Myocyte (in vitro differentiated cells): ENCODE results near the gene SPEN. TPM values are rescaled to one million over a fixed set of nuclear protein-coding genes. Genes with fewer than 3 reads are reported as not detected.
"Not testable (repeated sequence)": the region's sequence is repeated elsewhere in the genome, so short reads cannot be mapped to it uniquely, and the experiment has no call there.

Experiments used
- DNase-seq: peaks from one replicate; pipeline ENCODE4 v3.0.0-alpha.2; 2012; ENCODE audit warnings: low read depth
- total RNA-seq: library from RNA; depleted of rRNA; stranded (reverse); fragments of >200 nt; gene quantifications from 2 replicates; pipeline ENCODE4 v1.2.3, GENCODE V29; 2014

Gene SPEN
- total RNA-seq, 1 donor from 2014 or later, result 14.4 TPM

DNA sequence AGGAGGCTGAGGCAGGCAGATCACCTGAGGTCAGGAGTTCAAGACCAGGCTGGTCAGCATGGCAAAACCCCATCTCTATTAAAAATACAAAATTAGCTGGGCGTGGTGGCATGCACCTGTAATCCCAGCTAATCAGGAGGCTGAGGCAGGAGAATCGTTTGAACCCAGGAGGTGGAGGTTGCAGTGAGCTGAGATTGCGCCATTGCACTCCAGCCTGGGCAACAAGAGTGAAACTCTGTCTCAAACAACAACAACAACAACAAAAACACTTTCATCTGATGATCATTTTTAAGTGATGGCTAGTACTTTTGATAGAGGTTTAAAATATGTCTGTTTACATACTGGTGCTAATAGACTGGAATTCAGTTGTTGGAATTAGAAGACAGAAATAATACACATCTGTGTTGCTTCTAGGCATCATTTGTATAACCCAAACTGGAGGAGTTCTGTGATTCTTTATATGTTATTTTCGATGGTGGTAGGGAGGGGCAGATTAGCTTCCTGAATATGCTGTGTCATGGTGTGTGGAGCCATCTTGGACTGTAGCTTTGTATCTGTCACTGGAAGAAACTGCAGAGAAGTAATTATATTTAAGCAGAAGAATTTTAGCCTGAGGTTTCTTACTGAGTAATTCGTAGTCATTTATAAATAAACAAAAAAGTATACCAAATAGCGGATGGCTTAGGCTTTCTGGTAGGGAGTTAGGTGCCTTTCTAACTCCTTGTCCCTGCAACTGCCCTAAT is 45.5 kb downstream of the SPEN start:
- peak; percentile 44 for DNase-seq

DNA sequence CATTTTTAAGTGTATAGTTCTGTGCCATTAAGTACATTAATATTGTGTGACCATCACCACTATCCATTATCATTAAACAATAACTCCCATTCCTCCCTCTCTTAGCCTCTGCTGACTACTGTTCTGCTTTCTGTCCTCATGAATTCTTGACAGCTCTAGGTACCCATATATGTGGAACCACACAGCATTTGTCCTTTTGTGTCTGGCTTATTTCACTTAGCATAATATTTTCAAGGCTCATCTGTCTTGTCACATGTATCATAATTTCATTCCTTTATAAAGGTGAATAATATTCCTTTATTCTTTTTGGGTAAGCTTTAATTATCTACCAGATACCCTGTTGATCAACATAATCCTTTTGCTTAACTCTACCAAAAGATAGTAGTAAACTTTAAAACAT is 47.7 kb downstream of the SPEN start:
- DNase-seq, result no peak

GRCh38 chr1:15896841-15897610 is 49.5 kb downstream of the SPEN start:
- DNase-seq, result not testable (repeated sequence)

DNA sequence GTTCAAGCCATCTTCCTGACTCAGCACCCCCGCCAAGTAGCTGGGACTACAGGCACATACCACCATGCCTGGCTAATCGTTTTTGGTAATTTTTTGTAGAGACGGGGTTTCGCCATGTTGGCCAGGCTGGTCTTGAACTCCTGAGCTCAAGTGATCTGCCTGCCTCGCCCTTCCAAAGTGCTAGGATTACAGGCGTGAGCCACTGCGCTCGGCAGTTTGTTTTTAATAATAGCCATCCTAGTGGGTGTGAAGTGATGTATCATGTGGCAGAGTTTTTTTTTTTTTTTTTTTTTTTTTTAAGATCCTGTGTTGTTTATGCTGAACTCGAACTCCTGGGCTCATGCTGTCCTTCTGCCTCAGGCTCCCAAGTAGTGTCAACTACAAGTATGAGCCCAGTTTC is 51.8 kb downstream of the SPEN start:
- DNase-seq, result no peak

DNA sequence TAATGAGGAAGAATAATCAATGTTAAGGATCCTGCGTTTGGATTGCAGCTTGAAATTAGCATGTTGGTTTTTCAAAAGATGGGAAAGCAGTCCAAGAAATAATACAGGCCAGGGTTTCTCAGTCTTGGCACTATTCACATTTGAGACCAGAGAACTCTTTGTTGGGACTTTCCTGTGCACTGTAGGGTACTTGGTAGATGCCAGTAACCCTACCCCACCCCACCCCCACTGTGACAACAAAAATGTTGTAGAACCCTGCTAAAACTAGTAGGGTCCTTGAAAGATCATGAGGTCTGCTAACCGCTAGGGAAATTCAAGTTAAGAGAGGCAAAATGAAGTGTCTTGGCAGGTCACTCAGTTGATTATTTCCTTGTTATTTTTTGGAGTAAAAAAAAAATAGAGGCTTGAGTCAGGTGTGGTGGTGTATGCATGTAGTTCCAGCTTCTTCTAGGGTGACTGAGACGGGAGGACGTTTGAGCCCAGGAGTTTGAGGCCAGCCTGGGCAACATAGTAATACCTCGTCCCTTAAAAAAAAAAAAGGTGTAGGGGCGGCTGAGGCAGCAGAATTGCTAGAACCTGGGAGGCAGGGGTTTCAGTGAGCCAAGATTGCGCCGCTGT is 53.3 kb downstream of the SPEN start:
- no peak for DNase-seq

GRCh38 chr1:15902882-15903281 is 55.4 kb downstream of the SPEN start:
- peak; percentile 70 for DNase-seq

GRCh38 chr1:15908597-15908996 is 61.1 kb downstream of the SPEN start:
- DNase-seq, result no peak

GRCh38 chr1:15911141-15911540 is 63.6 kb downstream of the SPEN start:
- no peak for DNase-seq

DNA sequence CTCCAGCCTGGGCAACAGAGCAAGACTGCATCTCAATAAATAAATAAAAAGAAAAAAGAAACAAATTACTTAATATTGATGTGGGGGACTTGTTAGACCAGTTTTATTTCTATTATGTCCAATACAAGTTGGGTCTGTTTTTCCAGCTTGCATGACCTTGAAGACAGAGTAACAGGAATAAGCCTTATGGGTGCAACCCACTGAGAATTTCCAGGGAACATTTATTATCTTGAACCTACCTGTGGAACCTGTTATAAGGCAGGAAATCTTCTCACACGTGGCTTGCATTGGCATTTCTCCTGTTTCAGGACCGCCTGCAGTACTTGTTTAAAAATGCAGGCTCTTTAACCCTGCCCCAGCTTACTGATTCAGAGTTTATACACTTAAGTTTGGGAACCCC is 64.4 kb downstream of the SPEN start:
- DNase-seq, result no peak

DNA sequence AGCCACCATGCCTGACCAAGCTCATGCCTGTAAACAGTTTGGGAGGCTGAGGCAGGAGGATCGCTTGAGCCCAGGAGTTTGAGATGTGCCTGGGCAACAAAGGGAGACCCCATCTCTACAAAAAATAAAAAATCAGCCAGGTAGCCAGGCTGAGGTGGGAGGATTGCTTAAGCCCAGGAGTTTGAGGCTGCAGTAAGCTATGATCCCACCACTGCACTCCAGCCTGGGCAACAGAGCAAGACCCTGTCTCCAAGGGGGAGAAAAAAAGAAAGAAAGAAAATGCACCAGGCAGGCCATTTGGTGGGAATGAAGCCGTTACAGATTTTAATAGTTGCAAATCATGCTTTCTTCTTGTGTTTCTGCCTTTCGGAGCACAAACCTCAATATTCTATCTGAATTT is 66.1 kb downstream of the SPEN start:
- not testable (repeated sequence) for DNase-seq

DNA sequence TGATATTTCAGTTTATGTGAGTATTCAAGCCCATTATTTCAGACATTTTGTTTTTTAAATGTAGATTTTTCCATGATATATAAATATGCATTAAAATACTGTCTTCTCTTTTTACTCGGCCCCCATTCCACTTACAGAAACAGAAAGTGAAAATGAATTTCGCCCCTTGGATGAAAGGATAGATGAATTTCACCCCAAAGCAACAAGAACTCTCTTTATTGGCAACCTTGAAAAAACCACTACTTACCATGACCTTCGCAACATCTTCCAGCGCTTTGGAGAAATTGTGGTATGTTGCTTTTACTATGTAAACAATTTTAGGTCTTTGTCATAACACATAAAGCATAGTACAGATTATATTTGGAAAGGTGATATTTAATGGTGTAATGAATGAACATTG is 68.5 kb downstream of the SPEN start:
- no peak for DNase-seq

GRCh38 chr1:15916417-15916816 is 68.9 kb downstream of the SPEN start:
- DNase-seq, result no peak

GRCh38 chr1:15916916-15917315 is 69.4 kb downstream of the SPEN start:
- DNase-seq, result no peak

GRCh38 chr1:15918962-15919715 is 71.6 kb downstream of the SPEN start:
- DNase-seq, result peak; percentile 51

GRCh38 chr1:15923241-15923640 is 75.7 kb downstream of the SPEN start:
- DNase-seq, result no peak

GRCh38 chr1:15926448-15926847 is 78.9 kb downstream of the SPEN start:
- DNase-seq, result not testable (repeated sequence)

DNA sequence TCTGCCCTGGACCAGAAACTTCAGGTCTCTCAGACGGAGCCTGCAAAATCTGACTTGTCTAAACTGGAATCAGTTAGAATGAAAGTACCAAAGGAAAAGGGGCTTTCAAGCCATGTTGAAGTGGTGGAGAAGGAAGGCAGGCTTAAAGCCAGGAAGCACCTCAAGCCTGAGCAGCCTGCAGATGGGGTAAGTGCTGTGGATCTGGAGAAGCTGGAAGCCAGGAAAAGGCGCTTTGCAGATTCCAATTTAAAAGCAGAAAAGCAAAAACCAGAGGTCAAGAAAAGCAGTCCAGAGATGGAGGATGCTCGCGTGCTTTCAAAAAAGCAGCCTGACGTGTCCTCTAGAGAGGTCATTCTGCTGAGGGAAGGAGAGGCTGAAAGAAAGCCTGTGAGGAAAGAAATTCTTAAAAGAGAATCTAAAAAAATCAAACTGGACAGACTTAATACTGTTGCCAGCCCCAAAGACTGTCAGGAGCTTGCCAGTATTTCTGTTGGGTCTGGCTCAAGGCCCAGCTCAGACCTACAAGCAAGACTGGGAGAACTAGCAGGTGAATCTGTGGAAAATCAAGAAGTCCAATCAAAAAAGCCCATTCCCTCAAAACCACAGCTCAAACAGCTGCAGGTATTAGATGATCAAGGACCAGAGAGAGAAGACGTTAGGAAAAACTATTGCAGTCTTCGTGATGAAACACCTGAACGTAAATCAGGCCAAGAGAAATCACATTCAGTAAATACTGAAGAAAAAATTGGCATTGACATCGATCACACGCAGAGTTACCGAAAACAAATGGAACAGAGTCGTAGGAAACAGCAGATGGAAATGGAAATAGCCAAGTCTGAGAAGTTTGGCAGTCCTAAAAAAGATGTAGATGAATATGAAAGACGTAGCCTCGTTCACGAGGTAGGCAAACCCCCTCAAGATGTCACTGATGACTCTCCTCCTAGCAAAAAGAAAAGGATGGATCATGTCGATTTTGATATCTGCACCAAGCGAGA is 81.8 kb downstream of the SPEN start:
- DNase-seq, result no peak

DNA sequence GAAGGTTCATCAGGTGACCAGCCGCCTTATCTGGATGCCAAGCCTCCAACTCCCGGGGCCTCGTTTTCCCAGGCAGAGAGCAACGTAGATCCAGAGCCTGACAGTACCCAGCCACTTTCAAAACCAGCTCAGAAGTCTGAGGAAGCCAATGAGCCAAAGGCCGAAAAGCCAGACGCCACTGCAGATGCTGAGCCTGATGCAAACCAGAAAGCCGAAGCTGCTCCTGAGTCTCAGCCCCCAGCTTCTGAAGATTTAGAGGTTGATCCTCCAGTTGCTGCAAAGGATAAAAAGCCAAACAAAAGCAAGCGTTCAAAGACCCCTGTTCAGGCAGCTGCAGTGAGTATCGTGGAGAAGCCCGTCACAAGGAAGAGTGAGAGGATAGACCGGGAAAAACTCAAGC is 83.9 kb downstream of the SPEN start:
- DNase-seq, result no peak

DNA sequence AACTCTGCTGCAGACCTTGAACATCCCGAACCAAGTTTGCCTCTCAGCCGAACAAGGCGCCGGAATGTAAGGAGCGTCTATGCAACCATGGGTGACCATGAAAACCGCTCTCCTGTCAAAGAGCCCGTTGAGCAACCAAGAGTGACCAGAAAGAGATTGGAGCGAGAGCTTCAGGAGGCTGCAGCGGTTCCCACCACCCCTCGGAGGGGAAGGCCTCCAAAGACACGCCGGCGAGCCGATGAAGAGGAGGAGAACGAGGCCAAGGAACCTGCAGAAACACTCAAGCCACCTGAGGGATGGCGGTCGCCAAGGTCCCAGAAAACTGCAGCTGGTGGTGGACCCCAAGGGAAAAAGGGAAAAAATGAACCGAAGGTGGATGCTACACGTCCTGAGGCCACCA is 84.4 kb downstream of the SPEN start:
- DNase-seq, result no peak

DNA sequence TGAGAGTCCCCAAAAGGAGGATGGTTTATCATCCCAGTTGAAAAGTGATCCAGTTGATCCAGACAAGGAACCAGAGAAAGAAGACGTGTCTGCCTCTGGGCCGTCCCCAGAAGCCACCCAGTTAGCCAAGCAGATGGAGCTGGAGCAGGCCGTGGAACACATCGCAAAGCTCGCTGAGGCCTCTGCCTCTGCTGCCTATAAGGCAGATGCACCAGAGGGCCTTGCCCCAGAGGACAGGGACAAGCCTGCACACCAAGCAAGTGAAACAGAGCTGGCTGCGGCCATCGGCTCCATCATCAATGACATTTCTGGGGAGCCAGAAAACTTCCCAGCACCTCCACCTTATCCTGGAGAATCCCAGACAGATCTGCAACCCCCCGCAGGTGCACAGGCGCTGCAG is 85.1 kb downstream of the SPEN start:
- no peak for DNase-seq
